Activated CD8-positive, alpha-beta memory T cell treated with anti-CD3 and anti-CD28 coated beads, Interleukin-2, amount 50 U/mL, for 24 hours (primary cell): Measurements from ENCODE around the gene GPR65.

ENCODE experiments used
- DNase-seq: peaks from one replicate; pipeline ENCODE4 v3.0.0-alpha.2; 2020; ENCODE audit errors: extremely low read depth

Gene GPR65

DNA sequence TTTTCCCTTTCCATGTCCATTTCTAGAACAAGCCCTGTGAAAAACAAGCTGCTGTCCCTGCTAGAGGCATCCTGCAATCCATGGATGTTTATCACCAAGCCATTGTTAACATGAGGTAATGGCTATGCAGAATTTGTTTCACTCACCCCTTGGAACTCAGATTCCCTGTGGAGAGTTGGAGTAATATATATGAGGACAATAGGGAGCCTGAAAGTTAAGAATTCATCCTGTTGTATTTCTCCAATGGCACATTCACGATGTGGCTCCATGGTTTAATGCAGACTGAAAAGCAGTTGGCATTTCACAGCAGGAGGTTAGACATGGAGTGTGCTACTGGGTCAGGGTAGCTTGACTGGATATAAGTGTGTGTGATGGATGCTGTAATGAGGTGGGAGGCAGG lies 32.4 kb downstream of the GPR65 start:
- no peak for DNase-seq

DNA sequence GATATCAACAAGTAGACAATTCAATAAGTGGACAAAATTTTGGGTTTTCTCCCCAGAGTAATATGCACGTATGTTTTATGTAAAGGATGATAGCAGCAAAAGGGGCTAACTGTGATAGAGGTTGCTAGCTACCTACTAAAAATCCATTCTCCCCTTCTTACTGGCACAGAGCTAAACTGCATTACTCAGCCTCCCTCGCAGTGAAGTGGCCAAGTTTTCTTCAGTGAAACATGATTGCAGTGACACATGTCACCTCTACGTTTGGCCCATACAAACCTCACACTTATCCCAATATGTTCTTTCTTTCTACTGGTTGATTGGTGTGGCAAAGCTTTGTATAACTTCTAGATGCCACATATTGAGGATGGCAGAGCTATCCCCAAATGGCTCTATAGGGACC lies 34.3 kb downstream of the GPR65 start:
- DNase-seq, result no peak

DNA sequence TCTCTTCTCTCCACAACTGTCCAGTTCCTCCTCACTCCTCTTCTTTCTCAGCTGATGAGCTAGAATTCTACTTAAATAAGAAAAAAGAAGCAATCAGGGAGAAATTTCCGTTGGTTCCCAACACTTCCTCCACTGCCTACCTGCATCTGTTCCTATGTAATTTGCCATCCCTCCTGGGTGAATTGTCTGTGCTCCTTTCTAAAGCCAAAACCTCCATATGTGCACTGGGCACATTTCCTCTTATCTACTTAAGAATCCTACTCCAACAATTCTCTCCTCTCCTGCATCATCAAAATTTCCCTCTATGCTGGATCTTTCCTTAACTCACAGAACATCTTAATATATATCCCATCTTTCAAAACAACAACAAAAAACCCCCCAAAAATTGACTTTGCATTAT lies 35.2 kb downstream of the GPR65 start:
- DNase-seq, result no peak

DNA sequence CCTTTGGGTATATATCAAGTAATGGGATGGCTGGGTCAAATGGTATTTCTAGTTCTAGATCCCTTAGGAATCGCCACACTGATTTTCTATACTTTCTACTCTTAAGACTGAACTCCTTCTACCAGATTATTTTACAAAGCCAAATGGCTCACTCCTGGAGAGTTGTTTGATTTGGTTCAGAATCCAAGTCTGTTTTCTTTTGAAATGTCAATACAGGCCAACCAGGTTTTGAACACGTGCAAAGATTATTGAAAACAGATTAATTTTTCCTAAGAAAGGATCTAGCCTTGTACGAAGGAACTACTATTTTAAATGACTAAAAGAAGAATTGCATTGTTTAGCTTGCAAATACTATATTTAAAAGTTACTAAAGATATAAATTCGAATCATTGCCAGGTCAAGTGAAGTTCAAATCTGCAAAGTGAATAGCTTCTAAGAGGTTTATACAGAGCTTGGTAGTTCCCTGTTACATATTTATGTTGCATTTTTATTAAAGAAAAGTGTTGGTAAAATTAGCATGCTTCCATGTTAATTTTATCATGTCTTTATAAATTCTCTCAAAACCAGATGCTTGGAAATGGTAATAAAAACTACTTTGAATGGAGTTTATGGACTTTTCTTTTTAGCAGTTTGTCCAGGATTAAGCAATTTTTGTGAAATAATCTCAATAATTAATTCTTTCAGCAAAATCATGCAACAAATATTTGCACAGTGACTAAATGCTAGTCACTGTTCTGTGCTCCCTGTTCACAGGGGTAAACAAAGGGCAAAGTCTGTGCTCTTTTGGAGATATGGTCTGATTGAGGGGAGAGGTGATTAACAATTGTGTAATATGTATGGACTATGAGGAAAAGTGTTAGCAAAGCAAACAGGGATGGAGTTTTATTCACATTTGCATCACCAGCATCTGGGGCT lies 38.9 kb downstream of the GPR65 start:
- DNase-seq, result no peak

DNA sequence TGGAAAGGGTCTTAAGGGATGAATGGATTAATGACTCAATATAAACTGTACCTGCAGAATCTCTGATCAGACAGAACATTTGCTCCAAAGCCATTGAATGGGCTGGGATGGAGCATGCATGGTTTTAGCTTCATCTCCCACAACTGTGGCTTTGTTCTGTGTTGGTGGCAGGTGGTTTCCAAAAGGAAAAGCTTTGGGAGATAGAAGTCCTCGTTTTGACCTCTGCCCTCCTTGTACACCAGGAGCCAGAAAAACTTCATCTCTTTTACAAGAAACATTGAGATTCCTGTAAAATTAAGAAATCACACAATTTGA lies 39.5 kb downstream of the GPR65 start:
- DNase-seq, result no peak

DNA sequence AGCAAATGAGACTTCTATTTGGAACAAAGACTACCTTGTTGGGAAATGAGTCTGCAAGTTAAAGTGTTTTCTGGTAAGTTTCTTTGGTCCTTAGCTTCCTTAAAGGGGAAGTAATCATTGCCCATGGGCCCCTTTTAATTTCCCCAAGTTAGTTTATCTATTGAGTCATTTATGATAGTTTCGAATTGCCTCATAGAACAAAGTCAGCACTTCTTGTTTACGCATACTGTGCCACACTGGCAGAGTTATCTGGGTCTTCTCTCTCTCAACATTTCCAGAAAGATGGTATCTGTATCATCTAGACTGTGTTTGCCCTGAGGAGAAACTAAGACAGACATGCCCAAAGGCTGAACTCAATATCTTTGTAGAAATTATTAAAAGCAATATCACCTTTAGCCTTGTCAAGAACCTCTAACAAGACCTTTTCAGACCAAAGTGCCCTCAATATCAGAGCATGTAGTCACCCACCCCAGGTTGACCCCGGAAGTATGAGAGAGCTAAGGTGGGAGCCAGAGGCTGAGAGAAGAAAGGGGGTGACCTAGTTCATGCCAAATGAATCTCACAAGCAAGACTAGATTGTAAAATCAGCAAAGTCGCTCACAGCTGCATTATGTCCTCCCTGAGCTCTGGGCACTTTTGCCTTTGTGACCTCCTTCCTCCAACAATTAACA lies 40.0 kb downstream of the GPR65 start:
- no peak for DNase-seq

DNA sequence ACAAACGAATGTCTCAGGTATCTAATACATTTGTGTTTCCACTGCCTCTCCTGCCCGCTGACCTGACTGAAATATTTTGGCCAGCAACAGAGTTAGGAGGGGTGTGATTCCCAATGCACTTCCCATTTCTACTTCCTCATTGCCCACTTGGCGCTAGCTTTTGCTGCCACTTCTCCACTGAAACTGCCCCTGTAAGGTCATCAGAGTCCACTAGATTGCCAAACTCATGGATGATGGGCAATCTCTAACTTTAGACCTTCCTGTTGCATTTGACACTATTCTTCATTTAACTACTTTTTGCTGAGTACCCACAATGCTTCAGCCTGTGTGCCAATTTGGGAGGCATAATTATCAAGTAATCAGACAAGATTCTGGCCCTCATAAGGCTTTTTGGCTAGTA lies 40.8 kb downstream of the GPR65 start:
- no peak for DNase-seq

DNA sequence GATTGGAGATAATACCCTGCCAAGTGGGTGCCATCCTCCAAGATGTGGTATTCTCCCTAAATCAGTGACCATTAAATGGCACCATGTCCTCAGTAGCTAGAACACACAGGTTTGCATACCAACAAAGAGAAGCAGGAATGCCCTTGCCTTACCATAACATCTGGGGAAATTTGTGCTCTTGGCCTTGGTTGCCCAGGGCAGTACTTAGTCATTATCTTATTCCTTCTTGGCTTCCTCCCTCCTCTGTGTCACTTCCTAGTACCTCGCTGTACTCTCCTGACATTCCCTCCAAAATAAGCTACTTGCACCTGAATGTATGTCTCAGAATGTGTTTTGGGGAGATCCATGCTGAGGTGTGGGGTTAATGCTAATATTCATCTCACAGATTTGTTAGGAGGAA lies 43.4 kb downstream of the GPR65 start:
- DNase-seq, result no peak

DNA sequence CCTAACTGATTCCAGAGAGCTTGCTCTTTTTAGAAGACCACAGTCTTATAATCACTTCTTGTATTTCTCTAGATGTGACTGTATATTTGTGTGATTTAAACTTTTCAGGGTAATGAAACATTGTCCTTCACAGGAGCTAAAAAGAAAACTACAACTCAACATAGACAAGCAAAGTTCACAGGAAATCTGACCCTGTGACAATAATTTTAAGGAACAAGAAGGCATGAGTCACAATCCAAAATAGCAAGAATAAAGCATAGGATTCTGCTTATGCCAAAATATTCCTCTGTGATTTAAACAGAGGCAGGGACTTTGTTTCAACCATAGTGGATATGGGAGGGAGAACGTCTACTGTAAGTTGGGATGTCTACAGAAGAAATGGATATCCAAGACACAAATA lies 44.3 kb downstream of the GPR65 start:
- DNase-seq, result no peak

DNA sequence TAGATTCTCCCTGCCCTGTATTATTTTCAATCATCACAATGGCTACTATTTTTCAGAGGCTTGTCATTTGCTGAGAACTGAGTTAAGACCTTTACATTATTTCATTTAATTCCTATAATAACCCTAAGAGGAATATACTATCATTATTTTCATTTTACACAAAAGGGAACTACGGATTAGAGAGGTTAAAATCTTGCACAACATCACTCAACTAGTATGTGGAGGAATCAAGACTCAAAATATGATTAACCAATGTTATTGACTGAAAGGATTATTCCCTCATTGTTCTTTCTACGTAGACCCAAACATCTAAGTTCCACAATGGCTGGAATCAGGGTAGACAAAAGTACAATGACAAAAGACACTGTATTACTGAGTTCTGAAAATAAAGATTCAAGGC lies 45.0 kb downstream of the GPR65 start:
- no peak for DNase-seq

DNA sequence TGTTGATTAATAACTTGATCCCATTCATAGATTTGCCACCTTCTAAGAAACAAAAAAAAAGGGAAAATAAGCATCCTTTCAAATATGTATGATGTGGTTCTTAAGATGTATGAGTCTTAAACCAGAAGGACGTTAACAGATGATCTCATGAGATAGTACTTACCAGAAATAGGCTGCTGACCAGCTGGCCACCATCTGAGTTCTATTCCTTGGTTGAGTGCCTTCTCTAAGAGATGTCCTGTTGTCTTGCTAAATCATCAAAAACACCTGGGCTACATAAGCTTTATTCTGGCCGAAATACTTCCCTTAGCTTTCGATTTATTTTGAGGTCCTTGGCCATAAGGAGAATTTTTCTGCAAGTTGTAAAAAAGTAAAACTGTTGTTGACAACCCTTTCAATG lies 55.6 kb downstream of the GPR65 start:
- DNase-seq, result no peak

DNA sequence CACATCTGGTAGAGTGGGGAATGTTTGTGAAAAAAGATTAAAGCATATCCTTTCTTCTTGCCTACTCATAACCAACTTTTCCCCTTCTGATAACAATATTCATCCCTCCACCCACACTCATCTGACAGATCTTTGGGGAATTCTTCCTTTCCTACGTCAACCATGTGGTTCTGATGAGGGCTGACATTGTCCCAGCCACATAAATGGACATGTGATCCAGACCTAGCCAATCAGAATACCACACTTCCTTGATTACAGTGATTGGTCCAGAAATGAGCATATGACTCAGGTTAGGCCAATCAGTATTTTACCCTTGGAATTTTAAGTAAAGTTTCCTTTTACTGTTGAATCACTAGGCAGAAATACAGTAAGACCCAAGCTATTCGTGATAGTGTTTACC lies 58.9 kb downstream of the GPR65 start:
- no peak for DNase-seq
